Measurements from ENCODE around the gene RAPGEF2. TPM values are rescaled to one million over a fixed set of nuclear protein-coding genes. Genes with fewer than 3 reads are reported as not detected.

The RAPGEF2 gene
- total and polyA plus RNA-seq, 9 of the 15 experiments (the other 6 are each of a cell fraction or from before 2014, with no cell fraction given) = 3.1 to 32.6 (median 23.1) TPM

GRCh38 chr4:159281771-159282170, 178.9 kb downstream of the RAPGEF2 start:
- 65% methylated on average over 2 of the region's 2 CpGs for WGBS (ENCODE audit: insufficient coverage, low coverage, missing lambda C conversion rate)

More at GRCh38 chr4:159281771-159282170, 178.9 kb downstream of the RAPGEF2 start:
- intact Hi-C loops (cut with micrococcal nuclease) (no loop called here), in situ Hi-C loops (cut with MboI) (no loop called here)
- TF ChIP-seq ZBTB17 (CRISPR knock-in tag; IDR thresholded peaks at IDR 0.05) (no peak), NR2C1 (IDR thresholded peaks at IDR 0.05) (no peak), NR2C1 (tag; IDR thresholded peaks at IDR 0.05) (no peak), ZNF23 (CRISPR knock-in tag; IDR thresholded peaks at IDR 0.05) (no peak), RBM15 (IDR thresholded peaks at IDR 0.05; ENCODE audit: insufficient read depth, low read length) (no peak), XRCC3 (IDR thresholded peaks at IDR 0.05) (no peak), FOXM1 (IDR thresholded peaks at IDR 0.05; ENCODE audit: low read depth) (no peak), FOXM1 (CRISPR knock-in tag; IDR thresholded peaks at IDR 0.05; ENCODE audit: low read depth) (no peak), MTF1 (CRISPR knock-in tag; IDR thresholded peaks at IDR 0.05; ENCODE audit: borderline replicate concordance) (no peak), MCM2 (IDR thresholded peaks at IDR 0.05; ENCODE audit: low read depth) (no peak), ELK3 (CRISPR knock-in tag; IDR thresholded peaks at IDR 0.05) (no peak), BACH1 (tag; IDR thresholded peaks at IDR 0.05) (no peak), MIER1 (IDR thresholded peaks at IDR 0.05; ENCODE audit: low read depth) (no peak), E2F4 (CRISPR knock-in tag; IDR thresholded peaks at IDR 0.05; ENCODE audit: low read depth) (no peak), POLR2H (tag; IDR thresholded peaks at IDR 0.05; ENCODE audit: low read depth) (no peak), U2AF2 (optimal IDR thresholded peaks at IDR 0.05; ENCODE audit: low read depth, low read length) (no peak), MAFG (tag; conservative IDR thresholded peaks at IDR 0.05) (no peak), SREBF2 (CRISPR knock-in tag; IDR thresholded peaks at IDR 0.05) (no peak)
- Histone ChIP-seq H3K9me1 (ENCODE audit: control insufficient read depth, insufficient read depth, low read length) (no peaks in the 10 kb centered on the region), H3K27me3 (ENCODE audit: control insufficient read depth in 2 of 2, insufficient read depth in 2 of 2, low read length in 2 of 2) (no peaks in the 10 kb centered on the region), H3K4me1 (replicated peaks in 1 of 2; ENCODE audit: control insufficient read depth in 2 of 2, insufficient read depth in 2 of 2, low read length in 2 of 2) (no peaks in the 10 kb centered on the region), H3K9ac (ENCODE audit: insufficient read depth in 1 of 2, low read depth in 2 of 2, low read length in 2 of 2) (no peak overlapping the region), H4K20me1 (replicated peaks; ENCODE audit: control insufficient read depth, insufficient read depth, low read length) (no peaks in the 10 kb centered on the region), H3K4me3 (no peak overlapping the region), H3K27ac (ENCODE audit: extremely low read depth, low read depth, low read length) (no peak overlapping the region), H3K36me3 (ENCODE audit: control insufficient read depth, insufficient read depth, low read length) (no peaks in the 10 kb centered on the region), H3K79me2 (ENCODE audit: control insufficient read depth, insufficient read depth, low read length) (no peaks in the 10 kb centered on the region), H2AFZ (ENCODE audit: low read depth, low read length) (no peak overlapping the region), H3K4me2 (ENCODE audit: insufficient read depth, low read length) (no peak overlapping the region), H3K9me3 (replicated peaks; ENCODE audit: control insufficient read depth, insufficient read depth, low read depth, low read length) (no peaks in the 10 kb centered on the region)
- ATAC-seq (no peak), DNase-seq (ENCODE audit: extremely low read depth in 1 of 4, low spot score in 3 of 4) (no peak), FAIRE-seq (no peak)
- no TSS peak for BruUV-seq (replicated peaks)
- ChIA-PET POLR2A (interaction anchor here (0.7 to 1.5 kb wide), 3 partner anchors 10 to 178 kb away, joined by 3 read pairs; no protein-coding TSS in a partner anchor), CTCF (ENCODE audit: low intra/inter-chr PET ratio) (no interaction called here)
